DOHH2 (cell line): ENCODE measurements around the gene DCTN2.

Source experiments
- H3F3A ChIP-seq: fragments of 200-600 bp; sonication (generic), shearing (Covaris generic); 2 replicates; pipeline ENCODE4 v1.6.0; 2016; ENCODE audit warnings: antibody characterized with exemption, mild to moderate bottlenecking; ENCODE audit not compliant: control insufficient read depth, insufficient read depth
- H3K27ac ChIP-seq: fragments of 200-600 bp; sonication (generic); 2 replicates; pipeline ENCODE4 v1.5.1; 2014; ENCODE audit warnings: low read depth, mild to moderate bottlenecking, low read length, moderate library complexity
- H3K27me3 ChIP-seq: fragments of 200-600 bp; sonication (generic); 2 replicates; pipeline ENCODE4 v1.6.1; 2014; ENCODE audit warnings: mild to moderate bottlenecking, low read length, mixed read lengths; ENCODE audit not compliant: control insufficient read depth
- H3K36me3 ChIP-seq: fragments of 200-600 bp; sonication (generic); 2 replicates; pipeline ENCODE4 v1.6.1; 2014; ENCODE audit warnings: mild to moderate bottlenecking, low read length, moderate library complexity, mixed read lengths; ENCODE audit not compliant: control insufficient read depth
- H3K4me1 ChIP-seq: fragments of 200-600 bp; sonication (generic); 2 replicates; pipeline ENCODE4 v1.6.1; 2014; ENCODE audit warnings: mild to moderate bottlenecking, low read length, mixed read lengths; ENCODE audit not compliant: control insufficient read depth
- H3K4me2 ChIP-seq: fragments of 200-600 bp; sonication (generic); 2 replicates; pipeline ENCODE4 v1.6.0; 2014; ENCODE audit warnings: mild to moderate bottlenecking, low read length, moderate library complexity
- H3K4me3 ChIP-seq: fragments of 200-600 bp; sonication (generic); 2 replicates; pipeline ENCODE4 v1.5.1; 2014; ENCODE audit warnings: mild to moderate bottlenecking, low read length, mixed read lengths
- H3K79me2 ChIP-seq: fragments of 200-600 bp; sonication (generic); 2 replicates; pipeline ENCODE4 v1.6.1; 2014; ENCODE audit warnings: mild to moderate bottlenecking, low read length, mixed read lengths; ENCODE audit not compliant: control insufficient read depth
- H3K9me2 ChIP-seq: fragments of 200-600 bp; sonication (generic); replicated peaks from 2 replicates; pipeline ENCODE4 v1.6.1; 2014; ENCODE audit warnings: mild to moderate bottlenecking, low read length, mixed read lengths; ENCODE audit not compliant: control insufficient read depth
- H3K9me3 ChIP-seq: fragments of 200-600 bp; sonication (generic); 2 replicates; pipeline ENCODE4 v1.6.1; 2014; ENCODE audit warnings: antibody characterized with exemption, low read length, mixed read lengths; ENCODE audit not compliant: control insufficient read depth, insufficient read depth
- H4K20me1 ChIP-seq: fragments of 200-600 bp; sonication (generic); 2 replicates; pipeline ENCODE4 v1.6.0; 2014; ENCODE audit warnings: low read depth, mild to moderate bottlenecking, antibody characterized with exemption, low read length, moderate library complexity; ENCODE audit not compliant: control insufficient read depth, insufficient read depth
- EZH2phosphoT487 ChIP-seq: fragments of 200-600 bp; sonication (generic); IDR thresholded peaks from 2 replicates; pipeline ENCODE4 v1.6.1; 2017; ENCODE audit warnings: borderline replicate concordance, mild to moderate bottlenecking, antibody characterized with exemption, low read length, moderate library complexity, mixed read lengths
- TF ChIP-seq, protein P1 (sequence below): fragments of 200-600 bp; sonication (generic); IDR thresholded peaks from one replicate; pipeline ENCODE4 v1.5.1; 2014; ENCODE audit warnings: antibody characterized with exemption, mild to moderate bottlenecking, low read depth, low read length; ENCODE audit not compliant: poor library complexity, severe bottlenecking

Gene DCTN2

DNA sequence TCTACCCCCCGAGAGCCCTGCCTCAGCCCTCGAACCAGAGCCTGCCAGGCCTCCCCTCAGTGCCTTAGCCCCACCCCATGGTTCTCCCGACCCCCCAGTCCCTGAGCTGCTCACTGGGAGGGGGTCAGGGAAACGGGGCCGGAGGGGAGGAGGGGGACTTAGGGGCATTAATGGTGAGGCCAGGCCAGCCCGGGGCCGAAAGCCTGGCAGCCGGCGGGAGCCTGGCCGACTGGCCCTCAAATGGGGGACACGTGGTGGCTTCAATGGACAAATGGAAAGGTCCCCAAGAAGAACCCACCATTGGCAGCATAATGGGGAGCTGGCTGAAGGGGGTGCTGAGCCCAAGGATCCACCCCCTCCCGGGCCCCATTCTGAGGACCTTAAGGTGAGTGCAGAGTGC, 18.8 kb downstream of the DCTN2 start:
- Histone ChIP-seq H3K79me2 (peaks cover 23% of the 10 kb centered on the region), H3K9me3 (no peaks in the 10 kb centered on the region), H3K4me1 (peaks cover 16% of the 10 kb centered on the region), H3F3A (peaks cover 2% of the 10 kb centered on the region; the same call in 1 of the 2 replicates), H3K27me3 (no peaks in the 10 kb centered on the region), H3K9me2 (no peaks in the 10 kb centered on the region), H3K36me3 (peaks cover 91% of the 10 kb centered on the region), H3K4me3 (no peak overlapping the region), H4K20me1 (no peaks in the 10 kb centered on the region), H3K4me2 (no peak overlapping the region), H3K27ac (no peak overlapping the region)
- TF ChIP-seq EZH2phosphoT487 = no peak

DNA sequence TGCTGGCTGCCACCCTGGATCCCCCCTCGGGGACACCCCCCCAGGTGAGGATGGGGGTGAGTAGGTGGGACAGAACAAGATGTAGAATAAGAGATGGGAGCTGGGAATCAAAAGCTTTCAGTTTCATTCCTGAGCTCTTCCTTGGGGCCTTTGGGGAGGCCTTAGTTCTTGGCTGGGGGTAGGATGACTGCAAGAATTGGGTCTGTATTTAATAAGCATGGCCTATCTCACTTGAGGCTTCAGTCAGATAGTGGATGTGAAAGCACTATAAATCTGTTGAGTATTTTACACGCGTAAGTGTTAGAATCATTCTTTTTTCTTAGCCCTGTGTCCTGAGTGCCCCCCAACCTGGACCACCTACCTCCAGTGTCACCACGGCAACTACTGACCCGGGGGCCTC, 19.8 kb downstream of the DCTN2 start:
- Histone ChIP-seq H3F3A (peaks cover 4% of the 10 kb centered on the region; the same call in 1 of the 2 replicates), H3K4me3 (no peak overlapping the region), H3K4me2 (no peak overlapping the region), H4K20me1 (no peaks in the 10 kb centered on the region), H3K4me1 (peaks cover 18% of the 10 kb centered on the region), H3K79me2 (peaks cover 25% of the 10 kb centered on the region), H3K9me3 (no peaks in the 10 kb centered on the region), H3K27me3 (no peaks in the 10 kb centered on the region), H3K36me3 (peaks cover 82% of the 10 kb centered on the region), H3K27ac (no peak overlapping the region), H3K9me2 (no peaks in the 10 kb centered on the region)
- TF ChIP-seq, protein P1, sequence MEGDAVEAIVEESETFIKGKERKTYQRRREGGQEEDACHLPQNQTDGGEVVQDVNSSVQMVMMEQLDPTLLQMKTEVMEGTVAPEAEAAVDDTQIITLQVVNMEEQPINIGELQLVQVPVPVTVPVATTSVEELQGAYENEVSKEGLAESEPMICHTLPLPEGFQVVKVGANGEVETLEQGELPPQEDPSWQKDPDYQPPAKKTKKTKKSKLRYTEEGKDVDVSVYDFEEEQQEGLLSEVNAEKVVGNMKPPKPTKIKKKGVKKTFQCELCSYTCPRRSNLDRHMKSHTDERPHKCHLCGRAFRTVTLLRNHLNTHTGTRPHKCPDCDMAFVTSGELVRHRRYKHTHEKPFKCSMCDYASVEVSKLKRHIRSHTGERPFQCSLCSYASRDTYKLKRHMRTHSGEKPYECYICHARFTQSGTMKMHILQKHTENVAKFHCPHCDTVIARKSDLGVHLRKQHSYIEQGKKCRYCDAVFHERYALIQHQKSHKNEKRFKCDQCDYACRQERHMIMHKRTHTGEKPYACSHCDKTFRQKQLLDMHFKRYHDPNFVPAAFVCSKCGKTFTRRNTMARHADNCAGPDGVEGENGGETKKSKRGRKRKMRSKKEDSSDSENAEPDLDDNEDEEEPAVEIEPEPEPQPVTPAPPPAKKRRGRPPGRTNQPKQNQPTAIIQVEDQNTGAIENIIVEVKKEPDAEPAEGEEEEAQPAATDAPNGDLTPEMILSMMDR = no peak
- TF ChIP-seq EZH2phosphoT487 = no peak

DNA sequence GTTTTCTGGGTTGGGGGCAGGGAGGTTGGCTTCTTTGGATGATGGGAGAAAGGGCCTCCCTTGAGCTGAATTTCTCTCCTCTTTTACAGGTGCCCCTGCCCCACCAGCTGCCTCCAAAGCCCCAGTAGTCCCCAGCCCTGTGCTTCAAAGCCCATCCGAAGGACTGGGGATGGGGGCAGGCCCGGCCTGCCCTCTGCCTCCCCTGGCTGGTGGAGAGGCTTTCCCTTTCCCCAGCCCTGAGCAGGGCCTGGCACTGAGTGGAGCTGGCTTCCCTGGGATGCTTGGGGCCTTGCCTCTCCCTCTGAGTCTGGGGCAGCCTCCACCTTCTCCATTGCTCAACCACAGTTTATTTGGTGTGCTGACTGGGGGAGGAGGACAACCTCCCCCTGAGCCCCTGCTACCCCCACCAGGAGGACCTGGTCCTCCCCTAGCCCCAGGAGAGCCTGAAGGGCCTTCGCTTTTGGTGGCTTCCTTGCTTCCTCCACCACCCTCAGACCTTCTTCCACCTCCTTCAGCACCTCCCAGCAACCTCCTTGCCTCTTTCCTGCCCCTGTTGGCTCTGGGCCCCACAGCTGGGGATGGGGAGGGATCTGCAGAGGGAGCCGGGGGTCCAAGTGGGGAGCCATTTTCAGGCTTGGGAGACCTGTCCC, 20.4 kb downstream of the DCTN2 start:
- Histone ChIP-seq H3K4me2 (no peak overlapping the region), H3K79me2 (peaks cover 25% of the 10 kb centered on the region), H3K27ac (no peak overlapping the region)

More for the DNA sequence above, 20.4 kb downstream of the DCTN2 start:
- TF ChIP-seq, protein P1 = no peak
- no peak for TF ChIP-seq EZH2phosphoT487
- Histone ChIP-seq H3K9me3 (no peaks in the 10 kb centered on the region), H3K4me3 (no peak overlapping the region), H3F3A (peaks cover 7% of the 10 kb centered on the region), H4K20me1 (no peaks in the 10 kb centered on the region), H3K27me3 (no peaks in the 10 kb centered on the region), H3K4me1 (peaks cover 24% of the 10 kb centered on the region), H3K9me2 (no peaks in the 10 kb centered on the region), H3K36me3 (peaks cover 76% of the 10 kb centered on the region)
